ENCODE data around the gene MCM10. TPM values are rescaled to one million over a fixed set of nuclear protein-coding genes. Genes with fewer than 3 reads are reported as not detected.

Gene MCM10
- total and polyA plus RNA-seq, 9 of the 15 experiments (the other 6 are each of a cell fraction or from before 2014, with no cell fraction given), result 10.4 to 68.1 (median 48.0) TPM

DNA sequence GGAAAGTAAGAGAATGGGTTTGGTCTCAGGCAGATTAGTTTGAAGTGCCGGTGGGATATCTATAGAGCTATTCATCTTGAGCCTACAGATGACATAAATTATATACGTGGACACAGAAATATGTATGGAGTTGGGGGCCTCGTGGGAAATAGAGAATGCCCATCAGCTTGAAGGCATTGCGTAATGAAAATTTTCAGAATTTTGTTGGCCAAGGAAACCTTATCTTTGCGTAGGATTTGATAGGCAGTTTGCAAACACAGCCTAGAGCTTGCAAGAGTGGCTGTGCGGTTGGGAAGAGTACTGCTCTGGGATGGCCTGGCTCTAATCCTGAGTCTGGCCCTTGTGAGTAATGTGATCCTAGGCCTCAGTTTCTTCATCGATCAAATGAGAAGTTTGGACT is 32.3 kb downstream of the MCM10 start:
- H3K27me3 ChIP-seq (ENCODE audit: control insufficient read depth in 2 of 2, insufficient read depth in 2 of 2, low read length in 2 of 2), result no peaks in the 10 kb centered on the region
- in situ Hi-C loops (cut with MboI) (no loop called here), intact Hi-C loops (cut with micrococcal nuclease) (no loop called here)
- no peak for DNase-seq (ENCODE audit: extremely low read depth in 1 of 4, low spot score in 3 of 4)
- TF ChIP-seq NFIC (IDR thresholded peaks at IDR 0.05), result no peak
- TF ChIP-seq BRD9 (IDR thresholded peaks at IDR 0.05; ENCODE audit: low read depth, partially characterized antibody), result no peak
- no peak for TF ChIP-seq ZFP36 (IDR thresholded peaks at IDR 0.05; ENCODE audit: low read depth, low read length, partially characterized antibody)
- no peak for TF ChIP-seq CEBPG (CRISPR knock-in tag; IDR thresholded peaks at IDR 0.05)
- 0 out of 4 replicates have a peak, but pooled peaks of 1 of the 2 experiments have one; percentile 27 for TF ChIP-seq CEBPG (tag; conservative IDR thresholded peaks at IDR 0.05 in 1 of 2, IDR thresholded peaks at IDR 0.05 in 1 of 2)
- TF ChIP-seq ZNF280B (CRISPR knock-in tag; IDR thresholded peaks at IDR 0.05), result no peak
- TF ChIP-seq CEBPB (tag; IDR thresholded peaks at IDR 0.05), result peak; percentile 62
- TF ChIP-seq ARID2 (IDR thresholded peaks at IDR 0.05), result no peak
- no peak for TF ChIP-seq ZNF354B (CRISPR knock-in tag; IDR thresholded peaks at IDR 0.05)
- TF ChIP-seq, protein P1, sequence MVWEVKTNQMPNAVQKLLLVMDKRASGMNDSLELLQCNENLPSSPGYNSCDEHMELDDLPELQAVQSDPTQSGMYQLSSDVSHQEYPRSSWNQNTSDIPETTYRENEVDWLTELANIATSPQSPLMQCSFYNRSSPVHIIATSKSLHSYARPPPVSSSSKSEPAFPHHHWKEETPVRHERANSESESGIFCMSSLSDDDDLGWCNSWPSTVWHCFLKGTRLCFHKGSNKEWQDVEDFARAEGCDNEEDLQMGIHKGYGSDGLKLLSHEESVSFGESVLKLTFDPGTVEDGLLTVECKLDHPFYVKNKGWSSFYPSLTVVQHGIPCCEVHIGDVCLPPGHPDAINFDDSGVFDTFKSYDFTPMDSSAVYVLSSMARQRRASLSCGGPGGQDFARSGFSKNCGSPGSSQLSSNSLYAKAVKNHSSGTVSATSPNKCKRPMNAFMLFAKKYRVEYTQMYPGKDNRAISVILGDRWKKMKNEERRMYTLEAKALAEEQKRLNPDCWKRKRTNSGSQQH (CRISPR knock-in tag; IDR thresholded peaks at IDR 0.05), result no peak
- no peak for TF ChIP-seq ZNF511 (CRISPR knock-in tag; IDR thresholded peaks at IDR 0.05)
- no peak for TF ChIP-seq ATF1 (CRISPR knock-in tag; IDR thresholded peaks at IDR 0.05)
- no peak for TF ChIP-seq ATF1 (tag; IDR thresholded peaks at IDR 0.05)
- H3K4me1 ChIP-seq (replicated peaks in 1 of 2; ENCODE audit: control insufficient read depth in 2 of 2, insufficient read depth in 2 of 2, low read length in 2 of 2), result no peaks in the 10 kb centered on the region
- H4K20me1 ChIP-seq (replicated peaks; ENCODE audit: control insufficient read depth, insufficient read depth, low read length), result no peaks in the 10 kb centered on the region
- WGBS (ENCODE audit: insufficient coverage, low coverage, missing lambda C conversion rate), result 93% methylated on average over 7 of the region's 7 CpGs
- no peaks in the 10 kb centered on the region for H3K9me1 ChIP-seq (ENCODE audit: control insufficient read depth, insufficient read depth, low read length)
- H3K4me3 ChIP-seq, result no peak overlapping the region
- no peak overlapping the region for H2AFZ ChIP-seq (ENCODE audit: low read depth, low read length)
- no peak for ATAC-seq
- H3K36me3 ChIP-seq (ENCODE audit: control insufficient read depth, insufficient read depth, low read length), result peaks cover 95% of the 10 kb centered on the region
- no TSS peak for BruUV-seq (replicated peaks)
- no peak overlapping the region for H3K4me2 ChIP-seq (ENCODE audit: insufficient read depth, low read length)
- H3K79me2 ChIP-seq (ENCODE audit: control insufficient read depth, insufficient read depth, low read length), result no peaks in the 10 kb centered on the region
- FAIRE-seq, result no peak
- POLR2A ChIA-PET, result interaction anchor here (0.8 to 1.9 kb wide), 2 partner anchors 17 to 106 kb away, joined by 3 to 8 read pairs; partner anchors contain the start of gene PHYH
- H3K9ac ChIP-seq (ENCODE audit: insufficient read depth in 1 of 2, low read depth in 2 of 2, low read length in 2 of 2), result no peak overlapping the region
- CTCF ChIA-PET (ENCODE audit: low intra/inter-chr PET ratio), result no interaction called here
- no peak overlapping the region for H3K27ac ChIP-seq (ENCODE audit: extremely low read depth, low read depth, low read length)
- H3K9me3 ChIP-seq (replicated peaks; ENCODE audit: control insufficient read depth, insufficient read depth, low read depth, low read length), result no peaks in the 10 kb centered on the region

Measured in K562 (cell line).